ENCODE data around the gene NDNF.

NDNF gene

DNA sequence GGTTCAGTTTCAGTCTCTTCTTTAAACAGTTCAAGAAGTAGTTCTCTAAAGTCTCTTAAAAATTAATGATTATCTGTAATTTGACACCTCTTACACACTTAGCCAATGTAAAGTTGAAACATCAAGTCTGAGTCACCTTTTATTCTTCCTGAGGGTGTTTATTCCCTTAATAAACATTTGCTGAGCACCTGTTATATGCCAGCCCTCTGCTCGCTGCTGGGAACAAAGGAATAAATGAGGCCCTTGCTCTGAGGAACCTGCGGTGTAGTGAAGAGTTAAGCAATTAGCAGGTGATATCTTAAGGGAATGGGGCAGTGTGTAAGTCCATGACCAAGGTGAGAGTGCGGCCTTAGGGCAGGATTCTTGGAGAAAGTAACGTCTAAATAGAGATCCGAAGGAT, 5.2 kb upstream of the NDNF start:
- Histone ChIP-seq H2AFZ (ENCODE audit: low read depth, low read length) (no peak overlapping the region), H3K9me3 (ENCODE audit: insufficient read depth, low read length) (no peaks in the 10 kb centered on the region), H4K20me1 (ENCODE audit: insufficient read depth, low read length) (no peaks in the 10 kb centered on the region), H3K4me2 (ENCODE audit: low read length) (no peak overlapping the region), H3K9ac (ENCODE audit: low read length) (no peak overlapping the region), H3K36me3 (replicated peaks; ENCODE audit: low read depth, low read length) (no peaks in the 10 kb centered on the region), H3K4me1 (ENCODE audit: low read length) (no peaks in the 10 kb centered on the region), H3K79me2 (ENCODE audit: low read length) (no peaks in the 10 kb centered on the region), H3K4me3 (ENCODE audit: low read length) (no peak overlapping the region), H3K27me3 (ENCODE audit: low read depth, low read length) (no peaks in the 10 kb centered on the region), H3K27ac (ENCODE audit: low read length) (no peak overlapping the region)
- TF ChIP-seq, protein P1, sequence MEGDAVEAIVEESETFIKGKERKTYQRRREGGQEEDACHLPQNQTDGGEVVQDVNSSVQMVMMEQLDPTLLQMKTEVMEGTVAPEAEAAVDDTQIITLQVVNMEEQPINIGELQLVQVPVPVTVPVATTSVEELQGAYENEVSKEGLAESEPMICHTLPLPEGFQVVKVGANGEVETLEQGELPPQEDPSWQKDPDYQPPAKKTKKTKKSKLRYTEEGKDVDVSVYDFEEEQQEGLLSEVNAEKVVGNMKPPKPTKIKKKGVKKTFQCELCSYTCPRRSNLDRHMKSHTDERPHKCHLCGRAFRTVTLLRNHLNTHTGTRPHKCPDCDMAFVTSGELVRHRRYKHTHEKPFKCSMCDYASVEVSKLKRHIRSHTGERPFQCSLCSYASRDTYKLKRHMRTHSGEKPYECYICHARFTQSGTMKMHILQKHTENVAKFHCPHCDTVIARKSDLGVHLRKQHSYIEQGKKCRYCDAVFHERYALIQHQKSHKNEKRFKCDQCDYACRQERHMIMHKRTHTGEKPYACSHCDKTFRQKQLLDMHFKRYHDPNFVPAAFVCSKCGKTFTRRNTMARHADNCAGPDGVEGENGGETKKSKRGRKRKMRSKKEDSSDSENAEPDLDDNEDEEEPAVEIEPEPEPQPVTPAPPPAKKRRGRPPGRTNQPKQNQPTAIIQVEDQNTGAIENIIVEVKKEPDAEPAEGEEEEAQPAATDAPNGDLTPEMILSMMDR (IDR thresholded peaks at IDR 0.05; ENCODE audit: low read depth, low read length) = no peak
- TF ChIP-seq EZH2phosphoT487 (IDR thresholded peaks at IDR 0.05; ENCODE audit: low read depth) = no peak

DNA sequence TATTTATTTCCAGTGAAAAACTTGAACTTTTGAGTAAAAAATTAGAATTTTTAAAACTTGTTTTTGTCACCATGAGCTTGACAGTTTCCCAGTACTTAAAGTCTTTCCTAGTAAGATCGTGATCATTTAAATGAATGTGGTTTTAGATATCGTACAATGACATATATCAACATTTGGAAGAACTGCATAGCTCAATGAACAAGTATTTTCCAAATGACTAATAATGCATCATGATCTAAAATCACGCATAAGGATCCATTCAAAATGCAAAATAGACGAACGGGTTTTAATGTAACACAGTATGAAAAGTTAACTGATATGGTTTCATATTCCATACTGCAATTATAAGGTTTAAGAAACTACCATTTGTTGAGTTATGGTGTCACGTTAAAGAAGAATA, 4.1 kb upstream of the NDNF start:
- Histone ChIP-seq H3K79me2 (ENCODE audit: low read length) (no peaks in the 10 kb centered on the region), H3K4me2 (ENCODE audit: low read length) (no peak overlapping the region), H3K9me3 (ENCODE audit: insufficient read depth, low read length) (no peaks in the 10 kb centered on the region), H3K27ac (ENCODE audit: low read length) (no peak overlapping the region), H3K9ac (ENCODE audit: low read length) (no peak overlapping the region), H3K4me1 (ENCODE audit: low read length) (no peaks in the 10 kb centered on the region), H3K27me3 (ENCODE audit: low read depth, low read length) (no peaks in the 10 kb centered on the region), H4K20me1 (ENCODE audit: insufficient read depth, low read length) (no peaks in the 10 kb centered on the region), H2AFZ (ENCODE audit: low read depth, low read length) (no peak overlapping the region), H3K36me3 (replicated peaks; ENCODE audit: low read depth, low read length) (no peaks in the 10 kb centered on the region), H3K4me3 (ENCODE audit: low read length) (no peak overlapping the region)
- no peak for TF ChIP-seq EZH2phosphoT487 (IDR thresholded peaks at IDR 0.05; ENCODE audit: low read depth)

DNA sequence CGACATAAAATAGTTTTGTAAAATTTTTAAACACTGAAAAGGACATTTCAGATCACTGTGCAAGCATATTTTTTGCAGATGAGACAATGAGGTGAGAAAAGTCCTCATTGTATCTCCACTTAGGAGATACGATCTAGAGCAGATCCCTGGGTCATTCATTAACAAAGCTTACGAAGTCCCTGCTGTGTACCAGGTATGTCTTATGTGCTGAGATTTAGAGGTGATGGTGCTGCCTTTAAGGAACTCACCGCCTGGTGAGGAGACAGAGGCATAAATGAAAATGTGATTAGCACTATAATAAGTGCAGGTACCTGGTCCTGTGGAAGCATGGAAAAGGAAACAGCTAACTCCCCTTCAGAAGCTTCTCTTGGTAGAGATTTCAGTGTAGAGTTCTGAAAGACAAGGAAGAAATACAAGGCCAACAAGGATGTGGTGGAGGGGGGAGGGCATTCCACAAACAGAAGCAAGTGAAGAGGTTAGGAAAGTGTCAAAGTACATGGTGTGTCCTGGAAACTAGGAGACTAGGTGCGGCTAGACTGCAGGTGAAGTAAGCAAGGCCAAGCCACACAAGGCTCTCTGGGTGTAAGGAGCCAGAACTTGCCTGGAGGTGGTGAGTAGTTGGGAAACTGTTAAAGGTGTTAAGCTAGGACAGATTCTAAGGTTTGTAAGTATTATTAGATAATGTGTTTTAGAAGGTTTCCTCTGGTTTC, 1.5 kb upstream of the NDNF start:
- Histone ChIP-seq H3K36me3 (replicated peaks; ENCODE audit: low read depth, low read length) (no peaks in the 10 kb centered on the region), H2AFZ (ENCODE audit: low read depth, low read length) (no peak overlapping the region), H4K20me1 (ENCODE audit: insufficient read depth, low read length) (no peaks in the 10 kb centered on the region), H3K9ac (ENCODE audit: low read length) (no peak overlapping the region), H3K79me2 (ENCODE audit: low read length) (no peaks in the 10 kb centered on the region), H3K27me3 (ENCODE audit: low read depth, low read length) (no peaks in the 10 kb centered on the region), H3K4me3 (ENCODE audit: low read length) (no peak overlapping the region), H3K4me1 (ENCODE audit: low read length) (no peaks in the 10 kb centered on the region), H3K27ac (ENCODE audit: low read length) (no peak overlapping the region), H3K4me2 (ENCODE audit: low read length) (no peak overlapping the region), H3K9me3 (ENCODE audit: insufficient read depth, low read length) (no peaks in the 10 kb centered on the region)
- no peak for TF ChIP-seq EZH2phosphoT487 (IDR thresholded peaks at IDR 0.05; ENCODE audit: low read depth)
- TF ChIP-seq, protein P1 (IDR thresholded peaks at IDR 0.05; ENCODE audit: low read depth, low read length) = no peak

DNA sequence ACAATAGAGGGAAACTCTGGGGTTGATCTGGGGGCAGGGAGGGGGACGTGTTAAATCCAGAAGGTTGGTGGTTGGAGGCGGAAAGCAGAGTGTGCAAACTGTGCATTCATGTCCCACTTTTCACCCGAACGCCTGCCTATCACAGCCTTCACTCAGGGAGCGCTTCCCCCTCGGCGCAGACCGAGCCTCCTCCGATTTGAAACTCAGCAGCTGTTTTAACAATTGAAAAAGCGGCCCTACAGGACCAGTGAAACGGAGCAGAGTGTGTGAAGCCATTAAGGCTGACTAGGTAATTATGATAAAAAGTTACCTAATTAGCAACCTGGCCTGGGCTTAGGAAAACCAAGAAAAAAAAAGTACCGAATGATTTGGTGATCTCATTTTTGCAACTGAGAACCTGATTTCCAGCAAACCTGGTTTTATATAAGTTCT, 685 bp upstream of the NDNF start:
- Histone ChIP-seq H3K4me2 (ENCODE audit: low read length) (no peak overlapping the region), H4K20me1 (ENCODE audit: insufficient read depth, low read length) (no peaks in the 10 kb centered on the region), H3K27ac (ENCODE audit: low read length) (no peak overlapping the region), H3K4me3 (ENCODE audit: low read length) (no peak overlapping the region), H3K79me2 (ENCODE audit: low read length) (no peaks in the 10 kb centered on the region), H3K9me3 (ENCODE audit: insufficient read depth, low read length) (no peaks in the 10 kb centered on the region), H3K4me1 (ENCODE audit: low read length) (no peaks in the 10 kb centered on the region), H3K36me3 (replicated peaks; ENCODE audit: low read depth, low read length) (no peaks in the 10 kb centered on the region), H2AFZ (ENCODE audit: low read depth, low read length) (no peak overlapping the region), H3K27me3 (ENCODE audit: low read depth, low read length) (no peaks in the 10 kb centered on the region), H3K9ac (ENCODE audit: low read length) (no peak overlapping the region)
- no peak for TF ChIP-seq EZH2phosphoT487 (IDR thresholded peaks at IDR 0.05; ENCODE audit: low read depth)
- TF ChIP-seq, protein P1 (IDR thresholded peaks at IDR 0.05; ENCODE audit: low read depth, low read length) = no peak
